ENCODE results near the gene MYB. TPM values are rescaled to one million over a fixed set of nuclear protein-coding genes. Genes with fewer than 3 reads are reported as not detected.
"Not testable (repeated sequence)": the region's sequence is repeated elsewhere in the genome, so short reads cannot be mapped to it uniquely, and the experiment has no call there.

The MYB gene
- total and polyA plus RNA-seq, 2 experiments from 2014 or later: 0.21 to 0.51 TPM

GRCh38 chr6:135141728-135142127, 39.4 kb upstream of the MYB start:
- Histone ChIP-seq H3K27ac (no peak overlapping the region), H3K9me3 (ENCODE audit: low read depth) (no peaks in the 10 kb centered on the region), H3K36me3 (no peaks in the 10 kb centered on the region), H3K27me3 (no peaks in the 10 kb centered on the region), H3K4me3 (no peak overlapping the region), H3K4me1 (ENCODE audit: low read depth) (no peaks in the 10 kb centered on the region)
- TF ChIP-seq, protein P1, sequence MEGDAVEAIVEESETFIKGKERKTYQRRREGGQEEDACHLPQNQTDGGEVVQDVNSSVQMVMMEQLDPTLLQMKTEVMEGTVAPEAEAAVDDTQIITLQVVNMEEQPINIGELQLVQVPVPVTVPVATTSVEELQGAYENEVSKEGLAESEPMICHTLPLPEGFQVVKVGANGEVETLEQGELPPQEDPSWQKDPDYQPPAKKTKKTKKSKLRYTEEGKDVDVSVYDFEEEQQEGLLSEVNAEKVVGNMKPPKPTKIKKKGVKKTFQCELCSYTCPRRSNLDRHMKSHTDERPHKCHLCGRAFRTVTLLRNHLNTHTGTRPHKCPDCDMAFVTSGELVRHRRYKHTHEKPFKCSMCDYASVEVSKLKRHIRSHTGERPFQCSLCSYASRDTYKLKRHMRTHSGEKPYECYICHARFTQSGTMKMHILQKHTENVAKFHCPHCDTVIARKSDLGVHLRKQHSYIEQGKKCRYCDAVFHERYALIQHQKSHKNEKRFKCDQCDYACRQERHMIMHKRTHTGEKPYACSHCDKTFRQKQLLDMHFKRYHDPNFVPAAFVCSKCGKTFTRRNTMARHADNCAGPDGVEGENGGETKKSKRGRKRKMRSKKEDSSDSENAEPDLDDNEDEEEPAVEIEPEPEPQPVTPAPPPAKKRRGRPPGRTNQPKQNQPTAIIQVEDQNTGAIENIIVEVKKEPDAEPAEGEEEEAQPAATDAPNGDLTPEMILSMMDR (IDR thresholded peaks at IDR 0.05; ENCODE audit: low read depth, low read length): no peak
- DNase-seq (ENCODE audit: low read depth in 1 of 2, low spot score in 1 of 2): no peak

GRCh38 chr6:135142232-135142631, 38.9 kb upstream of the MYB start:
- not testable (repeated sequence) for H3K36me3 ChIP-seq; H3K4me3 ChIP-seq; H3K9me3 ChIP-seq (ENCODE audit: low read depth); DNase-seq (ENCODE audit: low read depth in 1 of 2, low spot score in 1 of 2); H3K4me1 ChIP-seq (ENCODE audit: low read depth); H3K27me3 ChIP-seq; H3K27ac ChIP-seq

DNA sequence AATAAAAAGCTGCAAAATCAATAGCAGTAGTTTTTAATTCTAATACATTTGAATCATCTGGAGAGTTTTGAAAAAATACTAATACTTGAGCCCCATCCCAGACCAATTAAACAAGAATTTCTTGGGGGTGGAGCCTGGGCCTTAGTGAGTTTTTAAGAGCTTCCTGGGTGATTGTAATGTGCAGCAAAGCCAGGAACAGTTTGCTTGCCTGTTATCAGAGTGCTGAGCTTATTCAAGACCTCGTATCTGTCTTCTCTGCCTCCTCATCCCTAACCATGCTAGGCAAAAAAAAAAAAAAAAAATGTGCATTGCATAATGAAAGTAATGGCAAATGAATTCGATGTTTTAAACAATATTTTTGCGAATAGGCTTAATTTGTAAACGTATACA, 36.4 kb upstream of the MYB start:
- H3K27ac ChIP-seq: no peak overlapping the region
- no peaks in the 10 kb centered on the region for H3K4me1 ChIP-seq (ENCODE audit: low read depth)
- H3K36me3 ChIP-seq: no peaks in the 10 kb centered on the region
- H3K4me3 ChIP-seq: no peak overlapping the region
- TF ChIP-seq, protein P1 (IDR thresholded peaks at IDR 0.05; ENCODE audit: low read depth, low read length): no peak
- no peaks in the 10 kb centered on the region for H3K27me3 ChIP-seq
- no peak for DNase-seq (ENCODE audit: low read depth in 1 of 2, low spot score in 1 of 2)
- no peaks in the 10 kb centered on the region for H3K9me3 ChIP-seq (ENCODE audit: low read depth)

GRCh38 chr6:135145063-135145800, 35.9 kb upstream of the MYB start:
- Histone ChIP-seq H3K9me3 (ENCODE audit: low read depth) (no peaks in the 10 kb centered on the region), H3K4me3 (no peak overlapping the region), H3K27me3 (no peaks in the 10 kb centered on the region), H3K36me3 (no peaks in the 10 kb centered on the region), H3K4me1 (ENCODE audit: low read depth) (no peaks in the 10 kb centered on the region), H3K27ac (no peak overlapping the region)
- peak; percentile 33 to 54 for DNase-seq (ENCODE audit: low read depth in 1 of 2, low spot score in 1 of 2)
- TF ChIP-seq, protein P1 (IDR thresholded peaks at IDR 0.05; ENCODE audit: low read depth, low read length): peak; percentile 69

- Histone ChIP-seq H3K4me1 (ENCODE audit: low read depth) (no peaks in the 10 kb centered on the region), H3K9me3 (ENCODE audit: low read depth) (no peaks in the 10 kb centered on the region), H3K27me3 (no peaks in the 10 kb centered on the region), H3K27ac (no peak overlapping the region), H3K4me3 (no peak overlapping the region), H3K36me3 (no peaks in the 10 kb centered on the region)
- DNase-seq (ENCODE audit: low read depth in 1 of 2, low spot score in 1 of 2): no peak
- TF ChIP-seq, protein P1 (IDR thresholded peaks at IDR 0.05; ENCODE audit: low read depth, low read length): no peak
Observed at GRCh38 chr6:135146162-135146934, 34.8 kb upstream of the MYB start.
